Brain microvascular endothelial cell (primary cell): Measurements from ENCODE around the gene B3GALT5.

Experiments used
- DNase-seq: peaks from one replicate; pipeline ENCODE4 v3.0.0-alpha.2; 2020
- H3K27ac ChIP-seq: fragments of 250-450 bp; sonication (Bioruptor Pico); 2 replicates; pipeline ENCODE4 v1.5.1; 2020; ENCODE audit warnings: mild to moderate bottlenecking, moderate library complexity
- H3K27me3 ChIP-seq: fragments of 250-450 bp; sonication (Bioruptor Pico); replicated peaks from 2 replicates; pipeline ENCODE4 v1.5.1; 2020; ENCODE audit warnings: mild to moderate bottlenecking
- H3K36me3 ChIP-seq: fragments of 250-450 bp; sonication (Bioruptor Pico); replicated peaks from 2 replicates; pipeline ENCODE4 v1.5.1; 2020; ENCODE audit warnings: mild to moderate bottlenecking
- H3K4me3 ChIP-seq: 2 replicates; pipeline ENCODE4 v1.5.1; 2011; ENCODE audit warnings: low read depth, mild to moderate bottlenecking, control low read depth, low read length, moderate library complexity
- CTCF ChIP-seq: IDR thresholded peaks from 2 replicates; pipeline ENCODE4 v1.5.1; 2011; ENCODE audit warnings: low read depth, mild to moderate bottlenecking, moderate library complexity, low read length, control low read depth, inconsistent platforms; ENCODE audit errors: missing control alignments
- in situ Hi-C: cut with HindIII; loops from 2 replicates; pipeline ENCODE4 v1.10.0; 2017; ENCODE audit warnings: low sequenced_read_pairs, low pct_ligation_motif_present

Gene B3GALT5

DNA sequence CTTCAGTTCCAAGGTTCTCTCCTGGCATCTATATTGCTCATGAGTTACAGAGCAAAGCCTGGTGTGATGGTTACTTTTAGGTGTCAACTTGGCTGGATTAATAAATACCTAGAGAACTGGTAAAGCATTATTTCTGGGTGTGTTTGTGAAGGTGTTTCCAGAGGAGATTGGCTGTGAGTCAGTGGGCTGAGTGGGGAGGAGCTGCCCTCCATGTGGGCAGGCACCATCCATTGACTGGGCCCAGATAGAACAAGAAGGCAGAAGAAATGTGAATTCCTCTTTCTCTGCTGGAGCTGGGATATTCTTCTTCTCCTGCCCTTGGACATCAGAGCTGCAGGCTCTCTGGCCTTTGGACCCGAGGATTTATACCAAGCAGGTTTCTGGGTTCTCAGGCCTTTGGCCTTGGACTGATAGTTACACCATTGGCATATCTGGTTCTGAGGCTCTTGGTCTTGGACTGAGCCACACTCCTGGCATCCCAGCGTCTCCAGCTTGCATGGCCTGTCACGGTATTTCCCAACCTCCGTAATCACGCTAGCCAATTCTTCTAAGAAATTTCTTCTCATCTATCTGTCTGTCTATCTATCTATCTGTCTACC is 44.5 kb downstream of the B3GALT5 start:
- no peak for DNase-seq
- Histone ChIP-seq H3K27ac (no peak overlapping the region), H3K4me3 (no peak overlapping the region), H3K27me3 (no peaks in the 10 kb centered on the region), H3K36me3 (no peaks in the 10 kb centered on the region)
- TF ChIP-seq CTCF, result no peak
- in situ Hi-C loops, result no loop called here

- no peak for TF ChIP-seq CTCF
- Histone ChIP-seq H3K27me3 (no peaks in the 10 kb centered on the region), H3K27ac (no peak overlapping the region), H3K36me3 (no peaks in the 10 kb centered on the region), H3K4me3 (no peak overlapping the region)
- in situ Hi-C loops, result no loop called here
- DNase-seq, result no peak
Observed at GRCh38 chr21:39658066-39658465, 45.3 kb downstream of the B3GALT5 start.

DNA sequence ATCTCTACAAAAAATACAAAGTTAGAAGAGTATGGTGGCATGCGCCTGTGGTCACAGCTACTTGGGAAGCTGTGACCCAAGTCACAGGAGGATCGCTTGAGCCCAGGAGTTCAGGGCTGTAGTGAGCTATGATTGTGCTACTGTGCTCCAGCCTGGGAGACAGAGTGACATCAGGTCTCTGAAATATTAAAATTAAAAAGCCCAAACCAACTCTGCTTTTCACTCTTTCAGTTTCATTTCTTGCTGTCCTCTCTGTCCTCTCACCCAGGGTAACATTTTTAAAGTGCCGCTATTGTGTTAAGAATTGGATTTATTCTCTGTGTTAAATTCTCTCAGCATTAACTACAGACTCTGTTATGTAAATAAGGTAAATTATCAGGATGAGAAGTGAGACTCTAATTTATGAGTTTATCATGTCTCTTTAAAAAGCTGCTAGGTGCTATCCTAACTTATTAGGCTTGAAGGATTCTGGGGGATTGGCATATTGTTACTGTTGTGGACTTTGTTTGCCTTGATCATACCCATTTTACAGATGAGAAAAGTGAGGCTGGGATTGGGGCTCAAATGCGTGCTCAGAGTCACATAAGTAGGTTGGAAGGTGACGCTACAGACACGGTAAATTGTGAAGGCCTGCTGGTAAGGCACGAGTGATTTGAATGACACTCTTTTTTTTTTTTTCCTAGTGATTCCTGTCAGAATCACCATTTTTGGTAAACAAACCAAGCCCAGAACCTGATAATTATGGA is 46.5 kb downstream of the B3GALT5 start:
- Histone ChIP-seq H3K36me3 (no peaks in the 10 kb centered on the region), H3K27ac (no peak overlapping the region), H3K4me3 (no peak overlapping the region), H3K27me3 (no peaks in the 10 kb centered on the region)
- no peak for DNase-seq
- TF ChIP-seq CTCF, result no peak
- in situ Hi-C loops, result no loop called here

GRCh38 chr21:39660191-39660980 is 47.6 kb downstream of the B3GALT5 start:
- in situ Hi-C loops, result no loop called here

GRCh38 chr21:39661121-39661520 is 48.4 kb downstream of the B3GALT5 start:
- no peak for DNase-seq
- TF ChIP-seq CTCF, result no peak
- no peak overlapping the region for H3K4me3 ChIP-seq
- no peaks in the 10 kb centered on the region for H3K27me3 ChIP-seq
- in situ Hi-C loops, result no loop called here
- no peaks in the 10 kb centered on the region for H3K36me3 ChIP-seq
- no peak overlapping the region for H3K27ac ChIP-seq

More at GRCh38 chr21:39660191-39660980, 47.6 kb downstream of the B3GALT5 start:
- no peak for TF ChIP-seq CTCF
- no peaks in the 10 kb centered on the region for H3K36me3 ChIP-seq
- peak overlapping the region; percentile 72 for H3K27ac ChIP-seq
- no peak overlapping the region for H3K4me3 ChIP-seq
- peak; percentile 72 for DNase-seq
- H3K27me3 ChIP-seq, result no peaks in the 10 kb centered on the region
